DND-41 (cell line): ENCODE results near the gene OSBPL9.

Experiments used
- ATAC-seq: fragments of 200-7000 bp; cut with Tn5 transposase; 3 replicates; pipeline ENCODE4 v1.9.1; 2021; ENCODE audit warnings: low read depth; ENCODE audit not compliant: insufficient read depth
- DNase-seq: peaks from one replicate; pipeline ENCODE4 v3.0.0-alpha.2; 2020
- H2AFZ ChIP-seq: 2 replicates; pipeline ENCODE4 v1.6.0; 2012; ENCODE audit warnings: low read depth, low read length
- H3K27ac ChIP-seq: 2 replicates; pipeline ENCODE4 v1.5.1; 2012; ENCODE audit warnings: low read length, inconsistent platforms
- H3K27me3 ChIP-seq: fragments of 200-600 bp; sonication (generic); 2 replicates; pipeline ENCODE4 v1.6.0; 2012; ENCODE audit warnings: low read length, mild to moderate bottlenecking, inconsistent platforms; ENCODE audit not compliant: insufficient read depth, poor library complexity
- H3K36me3 ChIP-seq: 2 replicates; pipeline ENCODE4 v1.5.1; 2012; ENCODE audit warnings: low read length, inconsistent platforms; ENCODE audit not compliant: insufficient read depth
- H3K4me1 ChIP-seq: 2 replicates; pipeline ENCODE4 v1.5.1; 2012; ENCODE audit warnings: mild to moderate bottlenecking, low read length; ENCODE audit not compliant: insufficient read depth
- H3K4me2 ChIP-seq: 2 replicates; pipeline ENCODE4 v1.6.0; 2012; ENCODE audit warnings: mild to moderate bottlenecking, moderate library complexity, low read length, inconsistent platforms; ENCODE audit not compliant: insufficient read depth
- H3K4me3 ChIP-seq, 2 experiments: fragments of 200-600 bp in 1 of 2; shearing (Covaris generic) in 1 of 2; 2 replicates each; pipeline ENCODE4 v1.5.1; 2012 to 2016; ENCODE audit warnings: inconsistent platforms in 2 of 2, low read length in 2 of 2, mild to moderate bottlenecking in 2 of 2, low read depth in 1 of 2, moderate library complexity in 1 of 2
- H3K79me2 ChIP-seq: 2 replicates; pipeline ENCODE4 v1.6.0; 2012; ENCODE audit warnings: low read length, inconsistent platforms; ENCODE audit not compliant: insufficient read depth
- H3K9ac ChIP-seq: 2 replicates; pipeline ENCODE4 v1.6.0; 2012; ENCODE audit warnings: low read depth, mild to moderate bottlenecking, inconsistent platforms, low read length, moderate library complexity
- H3K9me3 ChIP-seq: 2 replicates; pipeline ENCODE4 v1.5.1; 2012; ENCODE audit warnings: low read length, moderate library complexity, mild to moderate bottlenecking, inconsistent platforms; ENCODE audit not compliant: insufficient read depth, severe bottlenecking
- H4K20me1 ChIP-seq: 2 replicates; pipeline ENCODE4 v1.6.0; 2012; ENCODE audit warnings: low read length; ENCODE audit not compliant: insufficient read depth
- EZH2 ChIP-seq: IDR thresholded peaks from 3 replicates; pipeline ENCODE4 v1.6.1; 2012; ENCODE audit warnings: borderline replicate concordance, low read depth, mild to moderate bottlenecking, moderate library complexity, low read length, inconsistent platforms; ENCODE audit not compliant: severe bottlenecking
- TF ChIP-seq, protein P1 (sequence below): IDR thresholded peaks from 2 replicates; pipeline ENCODE4 v1.5.1; 2012; ENCODE audit warnings: borderline replicate concordance, low read length, moderate library complexity, mild to moderate bottlenecking; ENCODE audit not compliant: poor library complexity, severe bottlenecking; ENCODE audit errors: extremely low read depth

OSBPL9 gene

DNA sequence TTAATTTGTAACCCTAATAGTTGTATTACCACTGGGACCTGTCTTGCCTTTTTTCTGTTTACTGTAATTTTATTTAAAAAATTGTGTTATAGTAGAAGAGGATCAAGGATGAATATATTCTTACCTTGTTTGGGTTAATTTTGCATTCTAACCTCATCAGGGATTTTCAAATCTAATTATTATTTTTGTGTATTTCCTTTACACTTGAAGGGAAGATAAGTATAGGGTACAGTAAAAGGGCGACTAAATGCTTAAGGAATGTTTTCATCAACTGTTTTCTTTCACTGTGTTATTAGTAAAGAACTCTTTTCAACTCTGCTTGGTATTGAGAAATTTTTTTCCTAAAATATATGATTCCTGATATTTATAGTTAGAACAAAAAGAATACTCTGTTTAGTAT is 33.3 kb downstream of the OSBPL9 start:
- Histone ChIP-seq H3K4me2 (no peak overlapping the region), H3K9ac (no peak overlapping the region), H3K4me3 (no peak overlapping the region), H4K20me1 (no peaks in the 10 kb centered on the region), H3K27ac (no peak overlapping the region), H3K79me2 (no peaks in the 10 kb centered on the region; the same call in 1 of the 2 replicates), H3K9me3 (no peaks in the 10 kb centered on the region), H3K36me3 (peaks cover under 1% of the 10 kb centered on the region; the same call in 1 of the 2 replicates), H3K4me1 (no peaks in the 10 kb centered on the region), H3K27me3 (no peaks in the 10 kb centered on the region), H2AFZ (no peak overlapping the region)
- ATAC-seq (no peak), DNase-seq (no peak)
- TF ChIP-seq, protein P1, sequence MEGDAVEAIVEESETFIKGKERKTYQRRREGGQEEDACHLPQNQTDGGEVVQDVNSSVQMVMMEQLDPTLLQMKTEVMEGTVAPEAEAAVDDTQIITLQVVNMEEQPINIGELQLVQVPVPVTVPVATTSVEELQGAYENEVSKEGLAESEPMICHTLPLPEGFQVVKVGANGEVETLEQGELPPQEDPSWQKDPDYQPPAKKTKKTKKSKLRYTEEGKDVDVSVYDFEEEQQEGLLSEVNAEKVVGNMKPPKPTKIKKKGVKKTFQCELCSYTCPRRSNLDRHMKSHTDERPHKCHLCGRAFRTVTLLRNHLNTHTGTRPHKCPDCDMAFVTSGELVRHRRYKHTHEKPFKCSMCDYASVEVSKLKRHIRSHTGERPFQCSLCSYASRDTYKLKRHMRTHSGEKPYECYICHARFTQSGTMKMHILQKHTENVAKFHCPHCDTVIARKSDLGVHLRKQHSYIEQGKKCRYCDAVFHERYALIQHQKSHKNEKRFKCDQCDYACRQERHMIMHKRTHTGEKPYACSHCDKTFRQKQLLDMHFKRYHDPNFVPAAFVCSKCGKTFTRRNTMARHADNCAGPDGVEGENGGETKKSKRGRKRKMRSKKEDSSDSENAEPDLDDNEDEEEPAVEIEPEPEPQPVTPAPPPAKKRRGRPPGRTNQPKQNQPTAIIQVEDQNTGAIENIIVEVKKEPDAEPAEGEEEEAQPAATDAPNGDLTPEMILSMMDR: no peak
- TF ChIP-seq EZH2: no peak

DNA sequence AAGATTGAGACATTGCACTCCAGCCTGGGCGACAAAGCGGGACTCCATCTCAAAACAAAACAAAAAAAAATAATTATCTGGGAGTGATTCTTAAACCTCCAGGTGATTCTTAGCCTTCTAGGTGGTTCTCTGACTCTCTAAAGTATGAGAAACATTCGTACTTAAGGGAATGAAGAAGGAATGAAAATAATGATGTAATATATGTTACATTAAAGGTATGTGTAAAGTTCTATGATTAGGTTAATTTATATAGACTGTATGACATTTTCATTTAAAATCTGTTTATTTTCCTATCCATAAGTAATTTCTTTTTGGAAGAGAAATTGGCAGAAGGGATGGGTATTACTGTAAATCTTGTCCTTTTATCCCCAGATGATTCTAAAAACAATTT is 34.7 kb downstream of the OSBPL9 start:
- TF ChIP-seq, protein P1: no peak
- TF ChIP-seq EZH2: no peak
- Histone ChIP-seq H3K9ac (no peak overlapping the region), H3K4me3 (no peak overlapping the region), H2AFZ (no peak overlapping the region), H3K27ac (no peak overlapping the region), H3K27me3 (no peaks in the 10 kb centered on the region), H3K36me3 (peaks cover 3% of the 10 kb centered on the region; the same call in 1 of the 2 replicates), H3K79me2 (no peaks in the 10 kb centered on the region; the same call in 1 of the 2 replicates), H3K9me3 (no peaks in the 10 kb centered on the region), H4K20me1 (no peaks in the 10 kb centered on the region), H3K4me1 (no peaks in the 10 kb centered on the region), H3K4me2 (no peak overlapping the region)
- ATAC-seq (no peak), DNase-seq (no peak)

DNA sequence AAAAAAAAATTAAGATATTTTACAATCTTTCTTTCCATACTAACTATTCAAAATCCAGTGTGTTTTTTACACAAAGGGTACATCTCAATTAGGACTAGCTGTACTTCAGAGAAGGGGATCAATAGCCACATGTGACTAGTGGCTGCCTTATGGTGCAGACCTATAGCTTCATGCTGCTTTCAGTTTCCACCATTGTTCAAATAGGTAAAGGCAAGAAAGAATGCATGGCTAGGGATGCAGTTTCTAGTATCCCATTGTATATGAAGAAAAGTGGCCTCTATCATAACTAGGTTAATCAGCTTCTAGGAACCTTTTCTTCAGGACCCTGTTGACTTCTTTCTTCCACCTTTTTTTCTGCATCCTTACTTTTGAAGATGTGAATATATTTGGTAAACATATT is 35.7 kb downstream of the OSBPL9 start:
- no peak overlapping the region for H3K9ac ChIP-seq
- TF ChIP-seq EZH2: no peak
- TF ChIP-seq, protein P1: no peak
- ATAC-seq (no peak), DNase-seq (no peak)
- H3K4me3 ChIP-seq: no peak overlapping the region
- no peaks in the 10 kb centered on the region for H3K9me3 ChIP-seq
- no peaks in the 10 kb centered on the region for H3K27me3 ChIP-seq
- H2AFZ ChIP-seq: no peak overlapping the region
- no peaks in the 10 kb centered on the region for H3K4me1 ChIP-seq
- peaks cover 3% of the 10 kb centered on the region; the same call in 1 of the 2 replicates for H3K36me3 ChIP-seq
- H3K4me2 ChIP-seq: no peak overlapping the region
- no peaks in the 10 kb centered on the region; the same call in 1 of the 2 replicates for H3K79me2 ChIP-seq
- no peaks in the 10 kb centered on the region for H4K20me1 ChIP-seq
- H3K27ac ChIP-seq: no peak overlapping the region

DNA sequence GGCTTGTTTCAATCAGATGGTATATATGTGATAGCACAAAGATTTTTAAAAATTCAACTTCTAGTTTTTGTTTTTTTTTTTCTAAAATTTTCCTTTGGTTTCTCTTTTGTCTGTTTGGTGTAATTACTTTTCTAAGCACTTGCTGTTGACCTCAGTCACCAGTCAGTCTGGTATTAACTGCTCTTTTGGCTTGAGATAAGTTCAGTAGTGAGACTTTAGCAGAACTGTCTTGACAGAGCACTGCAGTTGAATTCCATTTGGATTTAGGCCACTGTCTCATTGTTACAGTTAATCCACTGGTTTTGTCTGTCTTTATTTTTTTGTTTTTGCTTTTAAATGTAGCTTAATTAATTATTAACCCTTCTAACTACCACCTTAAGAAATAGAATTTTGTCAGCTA is 36.2 kb downstream of the OSBPL9 start:
- Histone ChIP-seq H3K79me2 (no peaks in the 10 kb centered on the region; the same call in 1 of the 2 replicates), H4K20me1 (no peaks in the 10 kb centered on the region), H3K36me3 (peaks cover 3% of the 10 kb centered on the region; the same call in 1 of the 2 replicates), H2AFZ (no peak overlapping the region), H3K27ac (no peak overlapping the region), H3K9ac (no peak overlapping the region), H3K4me3 (no peak overlapping the region), H3K9me3 (no peaks in the 10 kb centered on the region), H3K4me2 (no peak overlapping the region), H3K4me1 (no peaks in the 10 kb centered on the region), H3K27me3 (no peaks in the 10 kb centered on the region)
- ATAC-seq (no peak), DNase-seq (no peak)
- no peak for TF ChIP-seq EZH2
- TF ChIP-seq, protein P1: no peak
